ENCODE measurements around the gene KIAA1191.

GRCh38 chr5:176406436-176407052 lies 45.0 kb upstream of the KIAA1191 start:
- no peak for TF ChIP-seq CTCF (conservative IDR thresholded peaks at IDR 0.05; ENCODE audit: low read length)
- no peak for TF ChIP-seq EZH2phosphoT487 (IDR thresholded peaks at IDR 0.05; ENCODE audit: borderline replicate concordance, low read depth, low read length)
